ENCODE data around the gene TMEM200C.

GRCh38 chr18:5909125-5909524 is 13.8 kb upstream of the TMEM200C start:
- no peak for TF ChIP-seq SUZ12 (IDR thresholded peaks at IDR 0.05)
- no peak for TF ChIP-seq TARDBP (IDR thresholded peaks at IDR 0.05)
- no peak for TF ChIP-seq FOXM1 (IDR thresholded peaks at IDR 0.05; ENCODE audit: borderline replicate concordance)
- no peak for TF ChIP-seq SP1 (IDR thresholded peaks at IDR 0.05)
- TF ChIP-seq NFRKB (IDR thresholded peaks at IDR 0.05): no peak
- TF ChIP-seq ARNT (IDR thresholded peaks at IDR 0.05): no peak
- TF ChIP-seq L3MBTL2 (conservative IDR thresholded peaks at IDR 0.05): no peak
- TF ChIP-seq FOXK2 (IDR thresholded peaks at IDR 0.05): no peak
- no peak for TF ChIP-seq HDGF (IDR thresholded peaks at IDR 0.05; ENCODE audit: borderline replicate concordance)
- no peak for TF ChIP-seq BHLHE40 (IDR thresholded peaks at IDR 0.05; ENCODE audit: borderline replicate concordance)
- TF ChIP-seq FOXA1 (IDR thresholded peaks at IDR 0.05): no peak
- TF ChIP-seq ELF4 (IDR thresholded peaks at IDR 0.05): no peak
- TF ChIP-seq CTBP1 (IDR thresholded peaks at IDR 0.05; ENCODE audit: borderline replicate concordance): no peak
